Cardiac septum (tissue), 1 donor: Measurements from ENCODE around the gene GPR157. TPM values are rescaled to one million over a fixed set of nuclear protein-coding genes. Genes with fewer than 3 reads are reported as not detected.
A peak's percentile ranks its signal among the peaks of the same experiment; 100 is the strongest.
"Not testable (repeated sequence)": the region's sequence is repeated elsewhere in the genome, so short reads cannot be mapped to it uniquely, and the experiment has no call there.

Experiments
- DNase-seq: peaks from one replicate; pipeline ENCODE4 v3.0.0-alpha.2; 2020; ENCODE audit warnings: low spot score
- intact Hi-C: fragments of 100-400 bp; cut with DNase I; formaldehyde crosslinking; loops from one replicate; pipeline ENCODE4 v1.14.0; 2022
- total RNA-seq: library from RNA; stranded (reverse); fragmentation: NEBNext Ultra II Directional; extraction: Animal tissue kit (Norgen Biotek cat#: 25700); gene quantifications from one replicate; pipeline ENCODE4 v1.2.1, GENCODE V29; 2021
- donor health status: DM: no; HTN: no; CAD: no.

GPR157 gene
- total RNA-seq, 1 donor from 2014 or later: 23.0 TPM

DNA sequence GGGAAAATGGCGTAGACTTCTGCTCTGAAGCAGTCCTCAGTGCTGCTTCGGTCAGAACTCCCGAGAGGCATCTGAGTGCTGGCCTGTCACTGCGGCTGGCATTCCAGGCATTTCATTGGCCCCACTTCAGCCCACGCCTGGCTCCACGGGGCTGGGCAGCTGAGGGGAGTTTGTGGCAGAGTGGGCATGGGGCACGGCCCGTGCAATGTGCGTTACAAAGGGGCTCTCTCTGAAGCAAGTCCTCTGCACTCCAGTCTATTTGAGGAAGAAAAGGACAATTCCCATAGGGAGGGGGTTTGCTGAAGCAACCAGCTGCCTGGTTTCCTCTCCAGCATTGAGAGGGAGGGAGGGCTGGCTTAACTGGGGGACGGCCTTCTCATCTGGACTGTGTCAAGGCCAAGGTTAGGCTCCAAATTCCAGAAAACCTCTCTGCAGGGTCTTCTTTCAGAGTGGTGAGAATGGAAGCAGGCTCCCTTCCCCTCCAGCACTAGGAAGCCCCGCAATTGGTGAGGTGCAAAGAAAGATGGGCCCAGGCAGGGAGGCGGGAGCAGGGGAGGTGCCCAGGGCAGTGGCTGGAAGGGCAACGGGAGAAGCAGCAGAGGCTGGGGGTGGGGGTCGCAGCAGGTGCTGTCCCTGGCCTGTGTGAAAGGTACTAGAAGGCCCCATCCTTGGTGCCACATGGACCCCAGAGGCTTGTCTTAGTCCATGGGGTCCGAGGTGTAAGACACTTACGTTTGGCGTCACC, 21.1 kb upstream of the GPR157 start:
- no peak for DNase-seq
- intact Hi-C loops: loop anchor here (2.0 kb wide), 1 partner anchor 47 kb away; no protein-coding TSS in a partner anchor

DNA sequence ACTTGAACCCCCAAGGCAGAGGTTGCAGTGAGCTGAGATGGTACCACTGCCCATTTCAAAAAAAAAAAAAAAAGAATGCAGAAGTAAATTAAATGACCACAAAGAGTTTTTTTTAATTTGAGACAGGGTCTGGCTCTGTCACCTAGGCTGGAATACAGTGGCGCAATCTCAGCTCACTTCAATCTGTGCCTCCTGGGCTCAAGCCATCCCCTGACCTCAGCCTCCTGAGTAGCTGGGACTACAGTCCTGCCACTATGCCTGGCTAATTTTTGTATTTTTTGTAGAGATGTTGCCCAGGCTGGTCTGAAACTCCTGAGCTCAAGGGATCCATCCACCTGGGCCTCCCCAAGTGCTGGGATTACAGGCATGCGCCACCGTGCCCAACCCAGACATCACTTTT, 20.2 kb upstream of the GPR157 start:
- DNase-seq: no peak
- intact Hi-C loops: no loop called here

DNA sequence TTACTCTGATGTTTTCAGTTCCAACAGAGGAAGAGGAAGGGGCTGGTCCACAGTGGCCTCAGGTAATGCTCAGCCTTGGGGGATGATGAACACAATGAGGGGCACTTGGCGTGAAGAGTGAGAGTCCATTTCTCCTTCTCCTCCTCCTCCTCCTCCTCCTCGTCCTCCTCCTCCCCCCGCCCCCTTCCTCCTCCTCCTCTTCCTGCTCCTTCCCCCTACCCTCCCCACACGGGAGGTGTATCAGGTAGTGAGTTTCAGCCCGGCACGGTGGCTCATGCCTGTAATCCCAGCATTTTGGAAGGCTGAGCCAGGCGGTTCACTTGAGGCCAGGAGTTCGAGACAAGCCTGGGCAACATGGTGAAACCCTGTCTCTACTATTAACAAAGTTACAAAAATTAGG, 17.3 kb upstream of the GPR157 start:
- intact Hi-C loops: no loop called here
- no peak for DNase-seq

DNA sequence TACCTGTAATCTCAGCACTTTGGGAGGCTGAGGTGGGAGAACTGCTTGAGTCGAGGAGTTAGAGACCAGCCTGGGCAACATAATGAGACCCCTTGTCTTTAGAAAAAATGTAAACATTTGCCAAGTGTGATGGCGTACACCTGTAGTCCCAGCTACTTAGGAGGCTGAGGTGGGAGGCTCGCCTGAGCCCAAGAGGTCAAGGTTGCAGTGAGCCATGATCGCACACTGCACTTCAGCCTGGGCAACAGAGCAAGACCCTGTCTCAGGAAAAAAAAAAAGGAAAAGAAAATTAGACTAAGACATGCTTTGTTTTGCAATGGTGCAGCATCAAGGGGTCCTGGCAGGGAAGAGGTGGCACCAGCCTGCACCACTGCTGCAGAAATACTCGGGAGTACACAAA, 16.8 kb upstream of the GPR157 start:
- intact Hi-C loops: no loop called here
- no peak for DNase-seq

DNA sequence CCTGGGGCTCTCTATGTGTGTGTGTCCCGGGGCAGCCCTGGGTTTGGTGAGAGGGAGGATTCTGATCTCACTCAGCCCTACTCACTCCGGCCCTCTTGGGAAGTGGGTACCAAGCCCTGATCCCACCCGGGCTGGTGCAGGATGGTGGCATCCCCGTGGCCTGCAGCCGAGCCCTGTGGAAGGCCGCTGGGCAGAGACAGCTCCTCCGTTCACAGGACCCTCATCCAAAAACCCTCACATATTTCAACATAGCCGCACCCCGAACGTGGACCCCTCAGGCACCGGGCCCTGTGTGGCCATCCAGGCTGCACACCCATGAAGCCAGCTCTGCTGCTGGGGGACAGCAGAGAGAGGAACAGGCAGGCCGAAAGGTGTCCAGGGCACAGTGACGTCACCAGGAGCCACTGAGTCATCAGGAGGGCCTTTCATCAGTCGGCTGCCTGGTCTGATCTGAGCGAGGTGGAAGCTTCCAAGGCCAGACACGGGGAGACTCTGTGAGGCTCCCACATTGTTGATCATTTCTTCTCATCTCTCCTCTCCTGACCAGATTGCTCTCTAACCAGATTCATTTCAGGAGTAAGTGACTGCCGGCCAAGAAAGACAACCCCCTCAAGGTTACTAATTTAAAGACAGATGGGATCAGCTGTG, 16.2 kb upstream of the GPR157 start:
- no peak for DNase-seq
- intact Hi-C loops: no loop called here

DNA sequence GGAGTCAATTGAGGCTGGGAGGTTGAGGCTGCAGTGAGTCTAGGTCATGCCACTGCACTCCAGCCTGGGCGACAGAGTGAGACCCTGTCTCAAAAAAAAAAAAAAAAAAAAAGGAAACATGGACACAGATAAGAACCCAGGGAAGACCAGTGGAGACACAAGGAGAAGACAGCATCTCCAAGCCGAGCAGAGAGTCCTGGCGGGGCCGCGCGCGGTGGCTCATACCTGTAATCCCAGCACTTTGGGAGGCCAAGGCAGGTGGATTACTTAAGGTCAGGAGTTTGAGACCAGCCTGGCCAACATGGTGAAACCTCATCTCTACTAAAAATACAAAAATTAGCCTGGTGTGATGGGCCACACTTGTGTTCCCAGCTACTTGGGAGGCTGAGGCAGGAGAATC, 15.6 kb upstream of the GPR157 start:
- DNase-seq, intact Hi-C loops: not testable (repeated sequence)

DNA sequence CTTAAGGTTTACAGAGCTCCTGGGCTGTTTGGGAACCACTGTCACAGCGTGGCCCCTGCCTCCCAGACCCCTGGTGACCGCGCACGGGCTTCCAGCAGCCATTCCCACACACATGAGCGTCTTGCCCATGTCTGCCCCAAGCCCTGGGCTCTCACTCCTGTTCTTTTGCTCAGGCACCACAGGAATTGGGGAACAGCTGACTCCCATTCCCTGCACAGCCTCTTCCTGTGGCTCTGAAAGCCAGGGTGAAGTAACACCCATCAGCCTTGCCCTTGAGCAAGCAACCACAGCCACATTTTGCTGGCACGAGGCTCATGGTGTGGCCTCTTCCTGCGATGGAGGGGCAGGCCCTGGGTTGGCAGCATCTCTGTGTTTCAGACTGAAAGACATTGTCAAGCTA, 14.3 kb upstream of the GPR157 start:
- no peak for DNase-seq

DNA sequence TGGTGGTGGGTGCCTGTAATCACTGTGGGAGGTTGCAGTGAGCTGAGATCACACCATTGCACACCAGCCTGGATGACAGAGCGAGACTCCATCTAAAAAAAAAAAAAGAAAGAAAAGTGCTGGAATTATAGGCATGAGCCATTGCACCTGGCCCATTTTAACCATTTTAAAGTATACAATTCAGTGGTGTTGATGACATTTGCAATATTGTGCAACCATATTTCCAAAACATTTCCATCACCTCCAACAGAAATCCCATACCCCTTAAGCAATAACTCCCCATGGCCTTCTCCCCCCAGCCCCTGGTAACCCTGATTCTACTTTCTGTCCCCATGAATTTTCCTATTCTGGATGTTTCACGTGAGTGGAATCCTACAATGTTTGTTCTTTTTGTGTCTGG, 11.0 kb upstream of the GPR157 start:
- DNase-seq: no peak
- intact Hi-C loops: no loop called here

More for the DNA sequence above, 14.3 kb upstream of the GPR157 start:
- intact Hi-C loops: loop anchor here (2.0 kb wide), 1 partner anchor 54 kb away; no protein-coding TSS in a partner anchor

DNA sequence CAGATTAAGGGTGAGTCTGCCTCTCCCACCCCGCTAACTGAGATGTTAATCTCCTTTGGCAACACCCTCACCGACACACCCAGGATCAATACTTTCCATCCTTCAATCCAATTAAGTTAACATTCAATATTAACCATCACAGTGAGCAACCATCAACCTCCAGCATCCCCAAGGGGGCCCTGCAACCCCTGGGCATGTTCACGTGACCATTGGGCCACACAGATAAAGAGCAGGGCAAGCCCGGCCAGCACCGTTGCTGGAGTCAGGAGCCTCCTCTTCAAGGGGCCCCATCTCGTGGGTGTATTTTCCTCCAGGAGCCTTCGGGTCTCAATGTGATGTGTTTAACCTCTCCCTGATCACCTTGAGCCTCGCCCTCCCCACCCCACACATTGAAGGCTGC, 8.0 kb upstream of the GPR157 start:
- no peak for DNase-seq
- intact Hi-C loops: no loop called here

DNA sequence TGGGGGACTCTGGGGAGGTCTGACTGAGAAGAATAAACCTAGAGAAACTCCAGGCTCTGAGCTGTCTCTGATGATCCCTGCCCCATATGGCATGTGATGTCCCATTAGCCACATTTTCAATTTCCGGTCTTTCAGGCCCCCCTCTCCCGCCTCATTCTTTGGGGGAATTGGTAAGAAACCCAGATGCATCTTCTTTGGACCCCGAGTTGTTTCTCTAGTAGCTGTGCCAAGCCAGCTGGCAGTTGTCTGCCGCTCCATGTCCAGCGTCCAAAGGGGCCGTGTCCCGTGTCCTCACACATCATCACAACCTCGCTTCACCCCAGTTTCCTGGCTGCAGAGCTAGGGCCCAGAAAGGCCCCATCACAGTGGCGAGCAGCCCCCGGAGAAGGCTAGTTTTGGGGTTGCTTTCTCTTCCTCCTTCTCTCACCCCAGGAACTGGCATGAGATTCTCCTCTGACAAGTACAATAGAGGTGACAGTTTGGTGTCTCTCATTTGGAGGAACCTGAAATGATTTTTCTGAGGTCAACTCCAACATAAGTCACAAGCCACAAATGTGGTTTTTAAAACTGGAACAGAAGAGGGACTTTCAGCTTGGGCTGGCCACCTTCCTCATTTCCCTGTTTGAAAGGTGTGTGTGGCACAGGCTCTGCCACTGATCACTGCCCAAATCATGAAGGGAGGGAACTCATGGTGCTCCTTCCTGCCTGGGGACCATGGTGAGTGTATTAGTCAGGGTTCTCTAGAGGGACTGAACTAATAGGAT, 6.4 kb upstream of the GPR157 start:
- DNase-seq: no peak

DNA sequence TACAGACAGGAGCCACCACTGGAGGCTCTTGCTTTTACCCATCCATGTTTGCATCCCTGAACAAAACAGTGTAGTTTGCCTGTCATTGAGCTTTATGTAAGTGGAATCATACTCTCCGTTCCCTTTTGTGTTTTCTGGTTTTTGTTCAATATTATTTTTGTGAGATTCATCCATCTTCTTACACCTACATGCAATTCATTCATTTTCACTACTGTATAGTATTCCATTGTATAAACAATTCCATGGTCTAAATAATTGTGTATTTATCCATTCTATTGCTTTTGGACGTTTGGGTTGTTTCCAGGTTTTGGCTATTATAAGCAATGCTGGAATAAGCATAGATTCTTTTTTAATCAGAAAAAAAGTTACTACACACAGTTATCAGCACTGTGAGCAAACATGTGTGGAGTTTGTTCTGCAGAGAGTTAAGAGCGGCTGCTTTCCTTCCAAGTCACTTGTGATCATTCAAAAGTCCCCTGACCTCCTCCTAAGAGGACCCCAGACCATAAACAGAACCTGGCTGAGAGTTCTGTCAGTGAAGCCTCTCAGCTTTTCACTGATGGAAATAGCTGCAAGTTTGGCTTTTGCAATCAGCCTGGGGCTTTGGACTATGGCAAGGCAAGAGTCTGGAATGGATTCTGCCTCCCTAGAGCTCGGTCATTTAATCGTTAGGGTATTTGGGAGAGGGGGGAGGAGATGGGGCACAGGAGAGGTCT, 5.1 kb upstream of the GPR157 start:
- intact Hi-C loops: no loop called here
- DNase-seq: no peak

More for the DNA sequence above, 6.4 kb upstream of the GPR157 start:
- intact Hi-C loops: no loop called here

DNA sequence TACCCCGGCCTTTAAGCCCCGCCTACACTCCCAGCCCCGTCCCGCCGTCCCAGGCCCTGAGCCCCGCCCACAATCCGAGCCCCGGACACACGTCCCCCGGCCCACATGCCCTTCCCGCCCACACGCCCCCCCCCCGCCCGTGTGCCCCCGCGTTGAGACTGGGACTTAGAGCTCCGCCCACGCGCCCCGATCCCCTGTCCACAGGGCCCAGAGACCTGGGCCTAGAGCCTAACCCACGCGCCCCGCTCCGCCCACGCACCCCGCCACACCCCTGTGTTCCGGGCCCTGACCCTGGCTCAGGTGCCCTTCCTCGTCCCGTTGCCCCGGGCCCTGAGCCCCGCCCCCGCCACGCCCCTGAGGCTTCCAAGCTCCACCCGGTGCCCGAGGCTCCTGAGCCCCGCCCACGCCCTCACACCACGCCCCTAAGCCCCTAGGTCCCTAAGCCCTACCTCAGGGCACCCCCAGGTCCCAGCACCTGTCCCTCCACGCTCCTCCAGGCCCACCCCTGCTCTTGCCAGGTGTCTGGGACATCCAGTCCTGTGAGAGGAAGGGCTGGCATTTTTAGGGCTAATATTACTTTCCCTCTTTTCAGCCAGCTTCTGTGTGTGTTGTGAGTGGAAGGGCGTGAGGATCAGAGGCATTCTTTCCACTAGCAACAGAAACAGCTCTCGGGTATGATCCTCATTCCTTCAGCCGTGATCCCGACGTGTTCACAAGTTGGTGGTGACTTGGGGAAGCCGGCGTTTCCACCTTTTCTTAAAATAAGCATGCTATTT, 552 bp upstream of the GPR157 start:
- peak; percentile 94 for DNase-seq
- intact Hi-C loops: loop anchor here (5.0 kb wide), 1 partner anchor 108 kb away; no protein-coding TSS in a partner anchor

DNA sequence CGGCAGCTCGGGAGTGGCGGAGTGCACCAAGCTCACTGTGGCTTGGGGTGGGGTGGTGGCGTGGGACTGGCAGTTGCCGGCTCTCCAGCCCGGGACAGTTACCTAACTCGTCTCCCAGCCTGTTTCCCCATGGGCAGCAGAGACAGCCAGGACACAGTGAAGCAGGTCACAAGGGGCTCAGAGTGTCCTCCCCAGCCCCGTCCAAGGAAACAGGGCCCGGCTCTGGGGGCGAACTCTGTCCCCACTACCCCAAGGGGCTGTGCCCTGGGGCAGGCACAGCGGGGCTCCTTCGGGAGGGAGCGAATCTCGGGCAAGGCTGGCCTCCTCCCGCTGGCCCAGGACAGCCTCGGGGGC, 759 bp downstream of the GPR157 start:
- DNase-seq: no peak
- intact Hi-C loops: loop anchor here (5.0 kb wide), 1 partner anchor 109 kb away; no protein-coding TSS in a partner anchor

DNA sequence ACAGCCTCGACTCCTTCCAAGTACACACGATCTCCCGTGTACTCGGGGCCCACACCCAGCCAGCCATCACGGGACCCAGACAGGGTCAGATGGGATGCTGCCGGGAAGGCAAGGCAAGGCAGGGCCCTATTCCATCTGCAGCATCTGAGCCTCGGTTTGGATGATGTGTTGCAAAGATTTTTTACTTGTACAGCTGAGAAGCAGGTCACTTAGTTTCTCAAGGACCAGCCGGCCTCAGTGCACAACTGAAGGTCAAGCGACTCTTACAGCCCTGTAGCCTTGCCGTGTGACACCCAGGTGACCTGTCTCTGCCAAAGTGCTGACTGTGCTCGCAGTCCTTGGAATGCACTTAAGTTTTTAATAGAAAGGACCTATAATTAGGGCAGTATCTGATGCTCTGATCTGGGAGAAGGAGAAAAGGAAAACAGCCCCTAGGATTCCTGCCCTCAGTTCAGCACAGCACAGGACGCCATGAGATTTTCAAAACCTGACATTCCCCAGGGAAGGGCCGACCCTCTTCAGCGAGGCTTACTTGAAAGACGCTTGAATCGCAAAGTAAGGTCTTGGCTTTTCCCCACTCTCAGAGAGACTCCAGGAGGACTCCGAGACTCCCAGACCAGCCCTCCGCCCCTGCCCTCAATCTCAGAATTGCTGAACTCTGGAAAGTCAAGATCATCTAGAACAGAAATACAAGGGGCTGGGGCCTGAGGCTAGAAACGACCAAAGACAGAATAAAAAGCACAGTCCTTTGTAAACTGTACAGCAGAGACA, 1.3 kb downstream of the GPR157 start:
- intact Hi-C loops: loop anchor here (5.0 kb wide), 1 partner anchor 110 kb away; no protein-coding TSS in a partner anchor

DNA sequence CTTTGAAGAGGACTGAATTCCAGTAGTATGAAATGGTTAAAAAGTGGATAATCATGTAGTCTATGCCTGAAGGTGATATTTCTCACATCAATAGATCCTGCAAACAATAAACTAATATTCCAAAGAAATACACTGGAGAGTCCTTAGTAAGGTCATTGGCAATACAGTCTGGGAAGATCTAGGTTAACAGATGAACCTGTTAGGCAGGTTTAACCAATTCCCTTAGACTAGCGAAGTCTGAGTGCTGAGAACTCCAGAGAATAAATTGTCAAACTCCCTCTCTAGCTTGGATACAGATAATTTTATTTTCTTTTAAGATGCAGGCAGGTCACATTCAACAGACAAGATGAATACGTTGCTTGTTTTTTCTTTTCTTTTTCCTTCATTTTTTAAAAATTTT, 2.4 kb downstream of the GPR157 start:
- intact Hi-C loops: loop anchor here (5.0 kb wide), 1 partner anchor 111 kb away; no protein-coding TSS in a partner anchor
- DNase-seq: no peak

More for the DNA sequence above, 1.3 kb downstream of the GPR157 start:
- no peak for DNase-seq

DNA sequence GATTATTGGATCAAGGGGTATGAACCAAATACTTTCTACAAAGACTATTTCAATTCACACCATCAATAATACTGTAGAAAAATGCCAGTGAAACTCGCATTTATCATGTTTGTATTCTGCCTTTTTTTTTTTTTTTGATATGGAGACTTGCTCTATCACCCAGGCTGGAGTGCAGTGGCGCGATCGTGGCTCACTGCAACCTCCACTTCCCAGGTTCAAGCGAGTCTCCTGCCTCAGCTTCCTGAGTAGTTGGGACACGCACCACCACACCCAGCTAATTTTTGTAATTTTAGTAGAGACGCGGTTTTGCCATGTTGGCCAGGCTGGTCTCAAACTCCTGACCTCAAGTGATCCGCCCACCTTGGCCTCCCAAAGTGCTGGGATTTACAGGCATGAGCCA, 3.1 kb downstream of the GPR157 start:
- not testable (repeated sequence) for DNase-seq
- intact Hi-C loops: loop anchor here (5.0 kb wide), 1 partner anchor 111 kb away; no protein-coding TSS in a partner anchor

DNA sequence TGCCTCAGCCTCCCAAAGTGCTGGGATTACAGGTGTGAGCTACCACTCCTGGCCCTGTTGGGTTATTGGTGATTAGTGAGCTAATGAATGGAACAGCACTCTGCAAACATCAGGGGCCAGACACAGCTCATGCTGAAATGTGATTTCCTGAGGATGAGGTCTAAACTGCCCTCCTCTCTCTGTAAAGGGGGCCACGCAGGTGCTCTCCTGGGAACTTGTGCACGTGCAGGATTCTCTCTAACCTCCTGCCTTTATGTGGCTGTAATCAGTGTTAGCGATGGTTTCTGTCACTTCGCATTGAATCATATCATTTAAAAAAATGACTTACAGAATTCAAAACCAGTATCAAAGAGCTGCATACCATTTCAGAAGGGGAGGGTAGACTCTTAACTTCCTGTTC, 3.6 kb downstream of the GPR157 start:
- intact Hi-C loops: loop anchor here (5.0 kb wide), 1 partner anchor 112 kb away; no protein-coding TSS in a partner anchor
- DNase-seq: no peak

DNA sequence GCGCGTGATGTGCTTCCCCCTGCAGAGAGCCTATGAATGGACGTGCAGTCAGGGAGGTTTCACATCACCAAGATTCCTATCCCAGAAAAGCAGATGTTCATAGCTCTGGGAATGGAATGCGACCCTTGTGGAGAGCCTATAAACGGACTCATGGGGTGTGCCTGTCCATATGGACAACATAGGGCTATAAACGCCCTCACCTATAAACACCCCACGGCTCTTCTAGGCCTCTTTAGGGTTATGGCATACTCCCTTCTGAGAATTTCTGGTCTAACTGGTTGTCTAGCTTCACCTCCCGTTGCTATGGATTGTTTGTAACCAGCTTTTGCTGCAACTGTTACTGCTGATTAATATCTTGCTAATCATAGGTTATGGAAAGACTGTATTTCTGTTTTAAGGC, 4.5 kb downstream of the GPR157 start:
- DNase-seq, intact Hi-C loops: not testable (repeated sequence)
